Suppressor macrophage treated with lipopolysaccharide for 1 hour (primary cell): ENCODE data around the gene FBXO15.
A peak's percentile ranks its signal among the peaks of the same experiment; 100 is the strongest.

Experiments
- DNase-seq, 3 donors: peaks; one replicate each; pipeline ENCODE4 v3.0.0-alpha.2; 2020 to 2022

Gene FBXO15

GRCh38 chr18:74147779-74148542 lies at the start of gene FBXO15, which contains the start of gene TIMM21:
FBXO15 (minus strand) TSS chr18:74147834; CDS start chr18:74147785, 49 bp downstream.
TIMM21 (plus strand) TSS chr18:74148523; CDS start chr18:74148809, 286 bp downstream.
- DNase-seq = peak; percentile 96 to 98 (median 97)

GRCh38 chr18:74196220-74197119 lies 48.8 kb upstream of the FBXO15 start:
- peak; percentile 67 to 81 (median 75) for DNase-seq

- DNase-seq = no peak
These were observed 47.1 kb upstream of the FBXO15 start for GRCh38 chr18:74194691-74195090.

- DNase-seq = no peak
These were observed 43.9 kb upstream of the FBXO15 start for GRCh38 chr18:74191577-74191976.

- no peak for DNase-seq
These were observed 42.5 kb upstream of the FBXO15 start for GRCh38 chr18:74190086-74190485.

GRCh38 chr18:74186661-74187060 lies 39.0 kb upstream of the FBXO15 start:
- DNase-seq = no peak

- peak in 2 of 3 donors; percentile 39 for DNase-seq
These were observed 38.2 kb upstream of the FBXO15 start for GRCh38 chr18:74185860-74186259.

- DNase-seq = no peak
These were observed 37.2 kb upstream of the FBXO15 start for GRCh38 chr18:74184875-74185274.

- no peak for DNase-seq
These were observed 35.5 kb upstream of the FBXO15 start for GRCh38 chr18:74183130-74183529.

- DNase-seq = no peak
These were observed 34.7 kb upstream of the FBXO15 start for GRCh38 chr18:74182335-74182734.

GRCh38 chr18:74179623-74180199 lies 32.1 kb upstream of the FBXO15 start:
- DNase-seq = no peak

GRCh38 chr18:74178884-74179283 lies 31.2 kb upstream of the FBXO15 start:
- DNase-seq = no peak

GRCh38 chr18:74175658-74176057 lies 28.0 kb upstream of the FBXO15 start:
- DNase-seq = no peak

- no peak for DNase-seq
These were observed 25.8 kb upstream of the FBXO15 start for GRCh38 chr18:74173434-74173750.

- no peak for DNase-seq
These were observed 25.2 kb upstream of the FBXO15 start for GRCh38 chr18:74172697-74173433.

GRCh38 chr18:74171910-74172606 lies 24.4 kb upstream of the FBXO15 start:
- no peak for DNase-seq

- no peak for DNase-seq
These were observed 18.8 kb upstream of the FBXO15 start for GRCh38 chr18:74166386-74166785.

GRCh38 chr18:74163019-74163660 lies 15.5 kb upstream of the FBXO15 start:
- peak; percentile 57 to 66 (median 63) for DNase-seq

GRCh38 chr18:74155276-74155675 lies 7.6 kb upstream of the FBXO15 start:
- DNase-seq = peak; percentile 25 to 66 (median 65)

GRCh38 chr18:74154716-74155115 lies 7.1 kb upstream of the FBXO15 start:
- no peak for DNase-seq

- DNase-seq = no peak
These were observed 6.2 kb upstream of the FBXO15 start for GRCh38 chr18:74153793-74154192.

GRCh38 chr18:74153377-74153776 lies 5.7 kb upstream of the FBXO15 start:
- DNase-seq = no peak
